Endothelial cell of umbilical vein (primary cell): ENCODE data around the gene CEP85. TPM values are rescaled to one million over a fixed set of nuclear protein-coding genes. Genes with fewer than 3 reads are reported as not detected.

Experiments
- BruUV-seq: library from RNA; stranded (reverse); fragments of 400-500 nt; replicated peaks from 2 replicates; lab custom pipeline; 2021; lab: Mats Ljungman, UMichigan
- CTCF ChIA-PET: fragments of 300-600, 350-600 bp; sonication (Branson Sonifier 250); formaldehyde crosslinking; loops from one replicate; lab custom pipeline; 2021; ENCODE audit warnings: antibody characterized with exemption, inconsistent platforms; lab: Charles Lee
- POLR2A ChIA-PET: fragments of 300-600, 350-600 bp; sonication (Branson Sonifier 250); formaldehyde crosslinking; loops from one replicate; lab custom pipeline; 2021; ENCODE audit warnings: antibody characterized with exemption, inconsistent platforms; lab: Charles Lee
- DNase-seq: peaks from one replicate; pipeline ENCODE4 v3.0.0-alpha.2; 2011; ENCODE audit warnings: low read depth, low spot score
- FAIRE-seq: peaks from 2 replicates; lab custom pipeline; 2011; peaks lifted over from hg19 to GRCh38; lab: Jason Lieb, UNC
- H2AFZ ChIP-seq: 2 replicates; pipeline ENCODE4 v1.6.0; 2012; ENCODE audit warnings: low read depth, low read length, control low read depth, inconsistent platforms
- H3K27ac ChIP-seq: 2 replicates; pipeline ENCODE4 v1.5.1; 2011; ENCODE audit warnings: low read depth, mild to moderate bottlenecking, control low read depth, low read length, moderate library complexity; ENCODE audit not compliant: insufficient read depth
- H3K27me3 ChIP-seq, 2 experiments: 2 replicates each; pipeline versions ENCODE4 v1.6.0 to v1.6.1; 2011; ENCODE audit warnings: low read length in 2 of 2, mixed read lengths in 1 of 2; ENCODE audit not compliant: control insufficient read depth in 2 of 2, insufficient read depth in 2 of 2
- H3K36me3 ChIP-seq, 2 experiments: 2 replicates in 1 of 2; 3 replicates in 1 of 2; pipeline ENCODE4 v1.5.1; 2011; ENCODE audit warnings: low read length in 2 of 2, mild to moderate bottlenecking in 1 of 2, moderate library complexity in 1 of 2; ENCODE audit not compliant: control insufficient read depth in 2 of 2, insufficient read depth in 2 of 2; ENCODE audit errors: extremely low read depth in 1 of 2
- H3K4me1 ChIP-seq: 3 replicates; pipeline ENCODE4 v1.5.1; 2011; ENCODE audit warnings: mild to moderate bottlenecking, low read length; ENCODE audit not compliant: control insufficient read depth, insufficient read depth; ENCODE audit errors: extremely low read depth
- H3K4me2 ChIP-seq: 2 replicates; pipeline ENCODE4 v1.6.1; 2011; ENCODE audit warnings: low read length, control low read depth, mixed read lengths; ENCODE audit not compliant: insufficient read depth
- H3K4me3 ChIP-seq, 3 experiments: fragments of 200-600 bp in 1 of 3; sonication (generic), shearing (Covaris generic) in 1 of 3; replicated peaks in 1 of 3; 2 replicates each; pipeline ENCODE4 v1.5.1; 2011 to 2016; ENCODE audit warnings: control low read depth in 3 of 3, low read length in 3 of 3, mild to moderate bottlenecking in 2 of 3, inconsistent platforms in 1 of 3, low read depth in 1 of 3, moderate library complexity in 1 of 3; ENCODE audit not compliant: insufficient read depth in 1 of 3
- H3K79me2 ChIP-seq: 2 replicates; pipeline ENCODE4 v1.6.0; 2012; ENCODE audit warnings: low read length, inconsistent platforms; ENCODE audit not compliant: control insufficient read depth, insufficient read depth
- H3K9ac ChIP-seq: replicated peaks from 2 replicates; pipeline ENCODE3; 2011; ENCODE audit warnings: low read length, control low read depth; ENCODE audit not compliant: insufficient read depth; ENCODE audit errors: extremely low read depth
- H3K9me1 ChIP-seq: replicated peaks from 3 replicates; pipeline ENCODE4 v1.6.0; 2011; ENCODE audit warnings: mild to moderate bottlenecking, low read length; ENCODE audit not compliant: control insufficient read depth, insufficient read depth; ENCODE audit errors: extremely low read depth
- H3K9me3 ChIP-seq: replicated peaks from 2 replicates; pipeline ENCODE4 v1.5.1; 2012; ENCODE audit warnings: low read length, inconsistent platforms; ENCODE audit not compliant: control insufficient read depth, insufficient read depth
- H4K20me1 ChIP-seq: replicated peaks from 2 replicates; pipeline ENCODE3; 2011; ENCODE audit warnings: mild to moderate bottlenecking, low read length; ENCODE audit not compliant: control insufficient read depth, insufficient read depth; ENCODE audit errors: extremely low read depth
- EZH2 ChIP-seq: IDR thresholded peaks from 2 replicates; pipeline ENCODE4 v1.6.1; 2012; ENCODE audit warnings: borderline replicate concordance, low read depth, mild to moderate bottlenecking, moderate library complexity, low read length, inconsistent platforms; ENCODE audit not compliant: severe bottlenecking
- FOS ChIP-seq: IDR thresholded peaks from 2 replicates; pipeline ENCODE4 v1.6.1; 2011; ENCODE audit warnings: mild to moderate bottlenecking, low read length, moderate library complexity, borderline replicate concordance; ENCODE audit not compliant: insufficient read depth
- GATA2 ChIP-seq: IDR thresholded peaks from 2 replicates; pipeline ENCODE4 v1.7.0; 2011; ENCODE audit warnings: low read depth, mild to moderate bottlenecking, moderate library complexity, mixed read lengths, low read length; ENCODE audit not compliant: insufficient read length, insufficient read depth
- JUN ChIP-seq: IDR thresholded peaks from 2 replicates; pipeline ENCODE4 v1.6.1; 2011; ENCODE audit warnings: borderline replicate concordance, low read depth; ENCODE audit not compliant: insufficient read length, insufficient read depth
- MYC ChIP-seq: IDR thresholded peaks from one replicate; pipeline ENCODE4 v1.6.1; 2011; ENCODE audit warnings: mild to moderate bottlenecking, low read depth, low read length
- POLR2A ChIP-seq: IDR thresholded peaks from 2 replicates; pipeline ENCODE4 v1.6.1; 2012; ENCODE audit warnings: low read depth, mild to moderate bottlenecking, control low read depth, low read length
- POLR2AphosphoS5 ChIP-seq: IDR thresholded peaks from 2 replicates; pipeline ENCODE4 v1.6.1; 2012; ENCODE audit warnings: low read depth, mild to moderate bottlenecking, control low read depth, low read length, moderate library complexity; ENCODE audit not compliant: insufficient read depth
- dilution Hi-C: fragments of 300-500 bp; cut with MboI; formaldehyde crosslinking; loops from one replicate; pipeline ENCODE4 v1.15.0; 2019; ENCODE audit warnings: low sequenced_read_pairs; ENCODE audit not compliant: extremely low pct_ligation_motif_present
- intact Hi-C: fragments of 100-400 bp; cut with micrococcal nuclease; formaldehyde crosslinking; loops from one replicate; pipeline ENCODE4 v1.10.0; 2022
- polyA plus RNA-seq, 4 experiments: library from polyadenylated mRNA; depleted of rRNA in 3 of 4; stranded (reverse) in 3 of 4; unstranded in 1 of 4; fragments of >200 nt; gene quantifications; 2 replicates each; pipeline versions ENCODE4 v1.2.1 to v1.2.3, GENCODE V29; 2011 to 2012; ENCODE audit warnings: missing spikeins in 1 of 4
- total RNA-seq: library from RNA; stranded (reverse); gene quantifications from 2 replicates; pipeline ENCODE4 v1.2.3, GENCODE V29; 2021
- TF ChIP-seq, protein P1 (sequence below): IDR thresholded peaks from 2 replicates; pipeline ENCODE4 v1.6.1; 2011; ENCODE audit not compliant: insufficient read depth, insufficient read length
- TF ChIP-seq, protein P2 (sequence below), 2 donors: IDR thresholded peaks; 1 replicate in 1 of 2; 2 replicates in 1 of 2; pipeline ENCODE4 v1.5.1; 2011; ENCODE audit warnings: low read length in 2 of 2, mild to moderate bottlenecking in 2 of 2, moderate library complexity in 2 of 2, control low read depth in 1 of 2, inconsistent platforms in 1 of 2, low read depth in 1 of 2; ENCODE audit not compliant: insufficient read depth in 1 of 2; ENCODE audit errors: extremely low read depth in 1 of 2

The CEP85 gene
- total and polyA plus RNA-seq, 2 donors (not counting 3 experiments of a cell fraction or from before 2014, with no cell fraction given) = 15.2 to 17.8 TPM

DNA sequence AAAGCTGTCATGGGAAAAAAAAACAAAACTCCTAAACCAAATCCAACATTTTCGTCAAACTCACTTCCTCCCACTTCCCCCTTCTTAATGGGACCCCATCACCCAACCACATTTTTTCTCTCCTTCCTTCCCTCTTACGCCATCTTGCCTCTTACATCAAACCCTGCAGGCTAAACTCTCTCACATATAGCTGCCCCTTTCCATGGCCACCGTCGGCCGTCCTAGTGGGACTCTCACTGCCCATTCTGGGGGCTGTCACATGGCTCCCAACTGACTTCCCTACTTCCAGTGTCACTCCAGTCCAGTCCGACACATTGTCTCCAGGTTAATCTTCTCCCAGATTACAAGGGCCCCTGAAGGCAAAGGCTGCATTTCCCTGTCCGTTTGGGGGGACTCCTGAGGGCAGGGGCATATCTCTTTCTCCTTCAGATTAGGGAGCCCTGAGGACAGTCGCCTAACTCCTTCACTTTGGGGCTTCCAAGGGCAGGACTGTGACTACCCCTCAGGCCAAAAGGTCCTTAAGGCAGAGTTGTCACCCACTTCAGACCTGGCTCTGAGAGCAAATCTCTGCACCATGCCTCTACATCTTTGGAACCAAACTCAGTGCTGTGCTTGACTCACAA lies 71.8 kb downstream of the CEP85 start:
- FAIRE-seq (peak; percentile 49), DNase-seq (peak; percentile 13)
- H3K9ac ChIP-seq = peak overlapping the region; percentile 67
- H3K4me2 ChIP-seq = peak overlapping the region; percentile 74
- H3K36me3 ChIP-seq = no peaks in the 10 kb centered on the region
- peak overlapping the region; percentile 11 to 81 (median 51) for H3K4me3 ChIP-seq
- dilution Hi-C loops = no loop called here
- no peaks in the 10 kb centered on the region for H3K9me3 ChIP-seq
- no peaks in the 10 kb centered on the region for H3K27me3 ChIP-seq
- no peaks in the 10 kb centered on the region for H3K79me2 ChIP-seq
- no peak for TF ChIP-seq MYC
- no peak for TF ChIP-seq EZH2
- TF ChIP-seq, protein P1, sequence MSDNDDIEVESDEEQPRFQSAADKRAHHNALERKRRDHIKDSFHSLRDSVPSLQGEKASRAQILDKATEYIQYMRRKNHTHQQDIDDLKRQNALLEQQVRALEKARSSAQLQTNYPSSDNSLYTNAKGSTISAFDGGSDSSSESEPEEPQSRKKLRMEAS = no peak
- no peak for TF ChIP-seq GATA2
- no peak for TF ChIP-seq JUN
- TF ChIP-seq FOS = no peak
- TF ChIP-seq, protein P2, sequence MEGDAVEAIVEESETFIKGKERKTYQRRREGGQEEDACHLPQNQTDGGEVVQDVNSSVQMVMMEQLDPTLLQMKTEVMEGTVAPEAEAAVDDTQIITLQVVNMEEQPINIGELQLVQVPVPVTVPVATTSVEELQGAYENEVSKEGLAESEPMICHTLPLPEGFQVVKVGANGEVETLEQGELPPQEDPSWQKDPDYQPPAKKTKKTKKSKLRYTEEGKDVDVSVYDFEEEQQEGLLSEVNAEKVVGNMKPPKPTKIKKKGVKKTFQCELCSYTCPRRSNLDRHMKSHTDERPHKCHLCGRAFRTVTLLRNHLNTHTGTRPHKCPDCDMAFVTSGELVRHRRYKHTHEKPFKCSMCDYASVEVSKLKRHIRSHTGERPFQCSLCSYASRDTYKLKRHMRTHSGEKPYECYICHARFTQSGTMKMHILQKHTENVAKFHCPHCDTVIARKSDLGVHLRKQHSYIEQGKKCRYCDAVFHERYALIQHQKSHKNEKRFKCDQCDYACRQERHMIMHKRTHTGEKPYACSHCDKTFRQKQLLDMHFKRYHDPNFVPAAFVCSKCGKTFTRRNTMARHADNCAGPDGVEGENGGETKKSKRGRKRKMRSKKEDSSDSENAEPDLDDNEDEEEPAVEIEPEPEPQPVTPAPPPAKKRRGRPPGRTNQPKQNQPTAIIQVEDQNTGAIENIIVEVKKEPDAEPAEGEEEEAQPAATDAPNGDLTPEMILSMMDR (IDR thresholded peaks at IDR 0.05; ENCODE audit: extremely low read depth in 1 of 2, insufficient read depth in 1 of 2, low read depth in 1 of 2, low read length in 2 of 2) = no peak
- TF ChIP-seq POLR2AphosphoS5 = no peak
- no peak for TF ChIP-seq POLR2A
- H4K20me1 ChIP-seq = no peaks in the 10 kb centered on the region
- POLR2A ChIA-PET = no interaction called here
- H3K4me1 ChIP-seq = peaks cover 10% of the 10 kb centered on the region
- H3K27ac ChIP-seq = peak overlapping the region; percentile 9
- intact Hi-C loops = loop anchor here (1.0 kb wide), 1 partner anchor 25 kb away; the partner anchor contains the start of gene SH3BGRL3
- CTCF ChIA-PET = interaction anchor here (1.0 kb wide), 1 partner anchor 11 kb away, joined by 3 read pairs; no protein-coding TSS in a partner anchor
- no peaks in the 10 kb centered on the region for H3K9me1 ChIP-seq
- H2AFZ ChIP-seq = peak overlapping the region; percentile 69
- BruUV-seq = TSS peak; percentile 57
